Esophagus muscularis mucosa (tissue), 3 donors: ENCODE data around the gene IGFALS.

ENCODE experiments used
- POLR2A ChIP-seq: fragments of 450-650 bp; IDR thresholded peaks from one replicate; pipeline ENCODE4 v1.6.1; 2017; ENCODE audit warnings: antibody characterized with exemption, moderate library complexity, mild to moderate bottlenecking, low read depth
- POLR2AphosphoS5 ChIP-seq, 2 donors: sonication (generic); formaldehyde crosslinking; IDR thresholded peaks; one replicate each; pipeline ENCODE4 v1.6.1; 2017; ENCODE audit warnings: antibody characterized with exemption in 2 of 2
- TF ChIP-seq, protein P1 (sequence below), 3 experiments: fragments of 200-600 bp in 2 of 3; fragments of 450-650 bp in 1 of 3; sonication (generic) in 2 of 3; IDR thresholded peaks; one replicate each; pipeline ENCODE4 v1.5.1; 2017 to 2019; ENCODE audit warnings: antibody characterized with exemption in 3 of 3, mild to moderate bottlenecking in 2 of 3, moderate library complexity in 1 of 3

DNA sequence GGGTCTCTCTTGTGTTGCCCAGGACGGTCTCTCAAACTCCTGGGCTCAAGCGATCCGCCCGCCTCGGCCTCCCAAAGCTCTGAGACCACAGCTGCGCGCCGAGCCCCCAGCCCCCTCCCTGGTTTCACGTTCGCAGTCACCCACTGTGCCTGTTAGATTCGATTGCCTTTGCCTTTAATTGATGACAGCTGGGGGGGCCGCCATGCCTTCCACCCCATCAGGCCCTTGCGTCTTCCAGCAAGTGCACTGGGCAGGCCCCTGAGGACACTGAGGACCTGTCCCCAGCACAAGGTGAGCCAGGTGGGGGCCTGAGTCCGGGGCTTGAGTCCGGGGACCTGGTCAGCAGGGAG lies 3.3 kb downstream of the IGFALS start:
- TF ChIP-seq, protein P1, sequence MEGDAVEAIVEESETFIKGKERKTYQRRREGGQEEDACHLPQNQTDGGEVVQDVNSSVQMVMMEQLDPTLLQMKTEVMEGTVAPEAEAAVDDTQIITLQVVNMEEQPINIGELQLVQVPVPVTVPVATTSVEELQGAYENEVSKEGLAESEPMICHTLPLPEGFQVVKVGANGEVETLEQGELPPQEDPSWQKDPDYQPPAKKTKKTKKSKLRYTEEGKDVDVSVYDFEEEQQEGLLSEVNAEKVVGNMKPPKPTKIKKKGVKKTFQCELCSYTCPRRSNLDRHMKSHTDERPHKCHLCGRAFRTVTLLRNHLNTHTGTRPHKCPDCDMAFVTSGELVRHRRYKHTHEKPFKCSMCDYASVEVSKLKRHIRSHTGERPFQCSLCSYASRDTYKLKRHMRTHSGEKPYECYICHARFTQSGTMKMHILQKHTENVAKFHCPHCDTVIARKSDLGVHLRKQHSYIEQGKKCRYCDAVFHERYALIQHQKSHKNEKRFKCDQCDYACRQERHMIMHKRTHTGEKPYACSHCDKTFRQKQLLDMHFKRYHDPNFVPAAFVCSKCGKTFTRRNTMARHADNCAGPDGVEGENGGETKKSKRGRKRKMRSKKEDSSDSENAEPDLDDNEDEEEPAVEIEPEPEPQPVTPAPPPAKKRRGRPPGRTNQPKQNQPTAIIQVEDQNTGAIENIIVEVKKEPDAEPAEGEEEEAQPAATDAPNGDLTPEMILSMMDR (IDR thresholded peaks at IDR 0.05): no peak
- no peak for TF ChIP-seq POLR2A
- no peak for TF ChIP-seq POLR2AphosphoS5 (IDR thresholded peaks at IDR 0.05)
